CD4-positive, alpha-beta T cell treated with Interferon alpha-2 for 1 hour (primary cell): Measurements from ENCODE around the gene AASS.

Source experiments
- DNase-seq, 2 donors: peaks; one replicate each; pipeline ENCODE4 v3.0.0-alpha.2; 2020 to 2022

The AASS gene

GRCh38 chr7:122035876-122036275 lies 108.2 kb downstream of the AASS start:
- no peak for DNase-seq

DNA sequence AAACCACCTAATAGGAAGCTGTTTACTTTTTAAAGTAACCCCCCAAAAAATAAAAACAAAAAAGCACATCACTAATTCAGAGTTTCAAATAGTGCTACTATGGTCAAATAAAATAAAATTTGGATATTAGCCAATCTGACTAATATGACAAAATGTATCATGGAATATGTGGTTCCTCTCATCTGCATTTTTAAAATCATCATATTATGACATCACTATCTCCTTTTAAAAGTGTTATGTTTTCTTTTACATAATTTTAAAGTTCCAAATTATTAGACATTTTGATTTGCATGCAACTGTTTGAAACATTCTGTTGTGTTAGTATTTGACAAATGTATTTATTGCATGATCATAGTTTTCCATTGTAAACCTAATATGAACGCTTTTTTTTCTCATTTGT lies 110.4 kb downstream of the AASS start:
- no peak for DNase-seq

DNA sequence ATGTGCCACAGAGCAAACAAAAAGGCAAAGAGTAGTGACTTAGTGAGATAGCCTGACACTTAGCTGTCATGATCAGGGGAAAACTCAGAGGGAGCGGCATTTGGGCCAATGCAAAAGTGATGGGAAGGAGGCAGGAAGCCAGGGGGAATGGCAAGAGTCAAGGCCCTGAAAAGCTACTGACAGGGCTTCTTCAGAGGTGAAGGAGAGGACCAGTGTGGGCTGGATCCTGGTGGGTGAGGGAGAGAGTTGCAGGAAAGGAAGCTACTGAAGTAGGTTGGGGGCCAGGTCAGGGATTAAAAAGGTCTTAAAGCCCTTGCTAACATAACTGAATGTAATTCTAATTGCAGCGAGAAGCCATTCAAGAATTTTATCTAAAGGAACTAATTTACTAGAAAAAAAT lies 117.0 kb downstream of the AASS start:
- no peak for DNase-seq
